HCT116 (cell line): ENCODE data around the gene PLXNB3.

ENCODE experiments used
- ATF3 ChIP-seq: IDR thresholded peaks from 2 replicates; pipeline ENCODE4 v1.6.1; 2012
- CEBPB ChIP-seq: IDR thresholded peaks from 2 replicates; pipeline ENCODE4 v1.6.1; 2012; ENCODE audit warnings: low read depth
- CTCF ChIP-seq, 3 experiments: fragments of 200-600 bp in 1 of 3; sonication (generic) in 1 of 3; IDR thresholded peaks in 2 of 3; conservative IDR thresholded peaks in 1 of 3; 2 replicates each; pipeline ENCODE4 v1.5.1; 2012 to 2017; ENCODE audit warnings: low read depth in 2 of 3, low read length in 2 of 3, antibody characterized with exemption in 1 of 3, borderline replicate concordance in 1 of 3, control low read depth in 1 of 3, mild to moderate bottlenecking in 1 of 3, mixed read lengths in 1 of 3, mixed run types in 1 of 3, moderate library complexity in 1 of 3; ENCODE audit not compliant: insufficient read depth in 1 of 3
- EZH2phosphoT487 ChIP-seq: fragments of 200-600 bp; IDR thresholded peaks from 2 replicates; pipeline ENCODE4 v1.6.1; 2018; ENCODE audit warnings: antibody characterized with exemption, borderline replicate concordance
- JUND ChIP-seq: IDR thresholded peaks from 2 replicates; pipeline ENCODE4 v1.6.1; 2012
- TCF7L2 ChIP-seq: IDR thresholded peaks from 2 replicates; pipeline ENCODE4 v1.7.0; 2011; ENCODE audit warnings: borderline replicate concordance, inconsistent platforms; ENCODE audit not compliant: insufficient read depth, insufficient read length; ENCODE audit errors: extremely low read depth

GRCh38 chrX:153792368-153792767, 28.3 kb downstream of the PLXNB3 start:
- no peak for TF ChIP-seq CTCF (IDR thresholded peaks at IDR 0.05 in 2 of 3, conservative IDR thresholded peaks at IDR 0.05 in 1 of 3; ENCODE audit: borderline replicate concordance in 1 of 3, insufficient read depth in 1 of 3, low read depth in 2 of 3, low read length in 2 of 3)
- TF ChIP-seq JUND, result no peak
- TF ChIP-seq TCF7L2, result no peak
- no peak for TF ChIP-seq ATF3
- no peak for TF ChIP-seq CEBPB
- TF ChIP-seq EZH2phosphoT487, result no peak
